GF-D8 (cell line): ENCODE results near the gene CXorf49.
"Not testable (repeated sequence)": the region's sequence is repeated elsewhere in the genome, so short reads cannot be mapped to it uniquely, and the experiment has no call there.

Experiments
- DNase-seq: peaks from one replicate; lab custom pipeline; 2025; lab: John Stamatoyannopoulos, UW

Gene CXorf49

GRCh38 chrX:71671938-71672337 lies 46.1 kb downstream of the CXorf49 start:
- no peak for DNase-seq

GRCh38 chrX:71671043-71671780 lies 46.9 kb downstream of the CXorf49 start:
- no peak for DNase-seq

GRCh38 chrX:71669947-71670346 lies 48.1 kb downstream of the CXorf49 start:
- DNase-seq = not testable (repeated sequence)

- no peak for DNase-seq
These were observed 48.6 kb downstream of the CXorf49 start for GRCh38 chrX:71669492-71669891.

GRCh38 chrX:71668248-71668595 lies 49.9 kb downstream of the CXorf49 start:
- DNase-seq = no peak

GRCh38 chrX:71667328-71668247 lies 50.5 kb downstream of the CXorf49 start, which contains the start of gene LOC101059915:
Gene LOC101059915 (plus strand): TSS chrX:71667546.
- DNase-seq = no peak

GRCh38 chrX:71666240-71667223 lies 51.6 kb downstream of the CXorf49 start:
- no peak for DNase-seq

- no peak for DNase-seq
These were observed 52.3 kb downstream of the CXorf49 start for GRCh38 chrX:71665747-71666146.

GRCh38 chrX:71664889-71665491 lies 53.1 kb downstream of the CXorf49 start:
- no peak for DNase-seq
